Stimulated activated CD4-positive, alpha-beta T cell treated with anti-CD3 and anti-CD28 coated beads, Interleukin-1b, Interleukin-23, amount 100 ng/mL, for 4 hours (primary cell): ENCODE data around the gene PIK3CD.
A peak's percentile ranks its signal among the peaks of the same experiment; 100 is the strongest.

Experiments
- DNase-seq, 2 donors: peaks; one replicate each; pipeline ENCODE4 v3.0.0-alpha.2; 2020; ENCODE audit warnings: low read depth in 2 of 2

The PIK3CD gene

GRCh38 chr1:9651565-9652378 lies at the start of gene PIK3CD:
TSS of gene PIK3CD (plus strand) at chr1:9651731. CDS start at chr1:9710456, 58,725 bp downstream.
- peak in 1 of 2 donors; percentile 49 for DNase-seq

- no peak for DNase-seq
These were observed 49.4 kb upstream of the PIK3CD start for GRCh38 chr1:9601942-9602793.

DNA sequence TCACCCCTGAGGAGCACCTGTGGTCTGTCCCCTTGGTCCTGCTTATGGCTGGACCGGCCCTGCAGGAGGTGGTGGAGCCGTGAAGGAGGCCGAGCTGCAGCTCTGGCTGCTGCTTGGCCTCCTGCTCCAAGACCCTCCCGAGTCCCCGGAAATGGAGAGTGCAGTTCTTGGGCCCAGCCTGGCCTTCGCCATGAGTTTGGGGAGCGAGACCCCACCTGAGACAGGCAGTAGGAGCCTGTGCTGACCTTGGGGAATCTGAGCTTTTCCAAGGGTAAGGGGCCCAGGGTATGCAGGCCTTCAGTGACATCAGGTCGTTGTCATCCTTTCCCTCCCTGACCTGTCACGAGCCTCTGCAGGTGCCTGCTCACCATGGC lies 48.8 kb upstream of the PIK3CD start:
- no peak for DNase-seq

GRCh38 chr1:9603307-9603706 lies 48.2 kb upstream of the PIK3CD start:
- DNase-seq = no peak

- DNase-seq = no peak
These were observed 47.5 kb upstream of the PIK3CD start for GRCh38 chr1:9603766-9604753.

DNA sequence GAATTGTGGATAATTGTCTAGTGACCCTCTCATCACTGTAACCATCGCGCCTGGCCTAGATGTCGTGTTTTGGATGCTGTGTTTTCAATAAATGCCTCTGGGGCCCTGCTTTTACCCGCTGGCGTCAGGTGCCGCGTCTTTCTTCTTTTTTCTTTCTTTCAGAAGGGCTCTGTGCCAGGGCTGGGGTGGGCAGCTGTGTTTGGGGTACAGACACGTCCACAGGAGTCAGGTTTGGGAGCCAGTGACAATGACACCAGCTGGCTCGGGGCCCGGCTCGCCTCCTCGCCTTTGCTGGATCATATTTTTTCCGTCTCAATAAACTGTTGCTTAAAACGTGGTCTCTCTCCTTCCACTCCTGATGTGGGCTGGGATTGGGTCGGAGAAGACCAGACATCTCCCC lies 46.7 kb upstream of the PIK3CD start:
- DNase-seq = no peak

DNA sequence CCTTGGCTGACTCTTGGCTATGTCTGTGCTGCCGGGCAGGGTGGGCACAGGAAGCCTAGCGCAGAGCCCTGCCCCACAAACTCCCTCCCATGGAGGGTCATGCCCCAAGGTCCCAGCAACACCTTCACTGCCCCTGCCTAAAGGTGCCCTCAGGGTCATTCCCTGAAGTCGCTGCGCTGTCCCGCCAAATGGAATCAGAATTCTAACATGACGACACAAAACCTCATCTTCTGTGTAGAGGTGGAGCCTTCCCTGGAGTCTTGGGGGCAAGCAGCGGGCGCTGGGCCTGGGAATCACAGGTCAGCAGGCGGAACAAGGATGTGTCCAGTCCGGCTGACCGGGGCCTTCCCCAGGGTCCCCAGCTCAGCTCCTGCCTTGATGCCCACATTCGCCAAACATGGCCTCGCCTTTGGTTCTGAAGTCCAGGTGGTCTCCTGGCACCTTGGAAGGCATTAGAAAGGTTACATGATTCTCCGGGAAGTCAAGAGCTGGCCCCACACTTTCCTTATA lies 45.5 kb upstream of the PIK3CD start:
- no peak for DNase-seq

- no peak for DNase-seq
These were observed 45.1 kb upstream of the PIK3CD start for GRCh38 chr1:9606458-9606857.

GRCh38 chr1:9606948-9607347 lies 44.6 kb upstream of the PIK3CD start:
- DNase-seq = no peak

- DNase-seq = no peak
These were observed 44.2 kb upstream of the PIK3CD start for GRCh38 chr1:9607352-9607751.

- no peak for DNase-seq
These were observed 41.5 kb upstream of the PIK3CD start for GRCh38 chr1:9609998-9610397.

DNA sequence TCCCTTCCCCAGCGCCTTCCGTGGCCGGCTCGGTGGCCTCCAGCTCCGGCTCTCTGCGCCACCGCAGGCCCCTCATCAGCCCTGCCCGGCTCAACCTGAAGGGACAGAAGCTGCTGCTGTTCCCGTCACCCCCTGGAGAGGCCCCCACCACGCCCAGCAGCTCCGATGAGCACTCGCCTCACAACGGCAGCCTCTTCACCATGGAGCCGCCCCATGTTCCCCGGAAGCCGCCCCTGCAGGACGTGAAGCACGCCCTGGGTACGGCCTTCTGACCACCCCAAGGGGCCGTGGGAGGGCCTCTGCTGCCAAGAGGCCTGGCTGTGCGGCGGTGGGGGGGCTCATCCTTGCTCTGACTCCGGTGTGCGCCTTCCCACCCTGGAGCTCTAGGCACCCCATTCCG lies 41.0 kb upstream of the PIK3CD start:
- no peak for DNase-seq

- DNase-seq = no peak
These were observed 39.8 kb upstream of the PIK3CD start for GRCh38 chr1:9611716-9612115.

DNA sequence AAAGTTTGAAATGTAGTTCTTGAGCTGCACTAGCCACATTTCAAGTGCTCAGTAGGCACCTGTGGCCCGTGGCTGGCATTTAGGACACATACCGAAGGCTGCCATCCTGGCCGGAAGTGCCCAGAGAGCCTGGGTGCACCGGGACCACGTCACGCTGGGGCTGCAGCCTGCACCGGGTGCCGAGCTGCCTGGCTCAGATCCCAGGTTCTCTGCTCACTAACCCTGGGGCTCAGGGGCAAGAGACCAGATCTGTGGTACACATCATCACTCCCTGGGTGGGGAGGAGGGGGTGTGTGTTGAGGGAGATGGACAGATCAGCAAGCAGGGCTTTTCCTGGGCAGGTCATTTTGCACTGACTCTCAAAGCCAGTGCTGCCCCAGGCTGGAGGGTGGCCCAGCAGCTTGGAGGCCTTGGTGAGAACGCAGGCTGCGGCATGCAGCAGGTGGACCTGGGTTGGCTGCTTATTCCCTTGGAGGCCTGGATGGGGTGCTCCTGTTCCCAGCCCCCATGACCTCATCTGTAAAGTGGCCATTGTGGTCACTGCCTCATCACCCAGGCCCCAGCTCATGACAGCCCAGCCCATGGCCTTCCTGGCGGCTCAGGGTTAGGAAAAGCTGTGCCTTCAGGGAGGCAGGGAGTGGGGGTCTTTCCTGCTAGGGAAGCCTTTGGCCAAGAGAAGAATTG lies 39.2 kb upstream of the PIK3CD start:
- DNase-seq = no peak

- DNase-seq = no peak
These were observed 38.5 kb upstream of the PIK3CD start for GRCh38 chr1:9612871-9613624.

DNA sequence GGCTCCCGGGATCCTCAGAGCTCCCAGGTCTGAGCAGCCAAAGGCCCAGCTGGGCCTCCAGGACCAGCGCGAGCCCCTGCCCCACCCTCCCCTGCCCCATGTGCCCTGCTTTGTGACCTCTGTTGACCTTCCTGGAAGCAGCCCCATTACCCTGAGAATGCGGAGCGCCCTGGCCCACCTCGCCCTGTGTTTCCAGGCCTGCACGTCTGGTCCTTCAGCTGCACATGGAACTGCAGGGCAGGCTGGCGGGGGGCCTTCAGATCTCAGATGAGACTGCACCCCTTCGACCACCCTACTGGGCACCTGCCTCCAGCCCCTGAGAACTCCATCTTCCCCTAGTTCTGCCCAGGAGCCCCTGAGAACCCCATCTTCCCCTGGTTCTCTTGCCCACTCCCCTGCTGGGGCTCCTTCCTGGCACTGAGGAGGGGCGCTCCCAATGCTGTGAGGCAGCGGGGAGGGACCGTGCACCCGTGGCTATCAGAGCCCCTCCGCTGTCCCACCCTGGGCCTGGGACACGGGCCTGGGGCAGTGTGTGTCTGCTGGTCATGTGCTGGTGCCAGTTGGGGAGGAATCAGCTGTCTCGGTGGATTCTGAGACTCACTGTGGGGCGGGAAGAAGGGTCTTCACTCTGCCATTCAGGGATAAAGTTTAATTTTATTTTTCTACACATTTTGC lies 37.8 kb upstream of the PIK3CD start:
- no peak for DNase-seq

DNA sequence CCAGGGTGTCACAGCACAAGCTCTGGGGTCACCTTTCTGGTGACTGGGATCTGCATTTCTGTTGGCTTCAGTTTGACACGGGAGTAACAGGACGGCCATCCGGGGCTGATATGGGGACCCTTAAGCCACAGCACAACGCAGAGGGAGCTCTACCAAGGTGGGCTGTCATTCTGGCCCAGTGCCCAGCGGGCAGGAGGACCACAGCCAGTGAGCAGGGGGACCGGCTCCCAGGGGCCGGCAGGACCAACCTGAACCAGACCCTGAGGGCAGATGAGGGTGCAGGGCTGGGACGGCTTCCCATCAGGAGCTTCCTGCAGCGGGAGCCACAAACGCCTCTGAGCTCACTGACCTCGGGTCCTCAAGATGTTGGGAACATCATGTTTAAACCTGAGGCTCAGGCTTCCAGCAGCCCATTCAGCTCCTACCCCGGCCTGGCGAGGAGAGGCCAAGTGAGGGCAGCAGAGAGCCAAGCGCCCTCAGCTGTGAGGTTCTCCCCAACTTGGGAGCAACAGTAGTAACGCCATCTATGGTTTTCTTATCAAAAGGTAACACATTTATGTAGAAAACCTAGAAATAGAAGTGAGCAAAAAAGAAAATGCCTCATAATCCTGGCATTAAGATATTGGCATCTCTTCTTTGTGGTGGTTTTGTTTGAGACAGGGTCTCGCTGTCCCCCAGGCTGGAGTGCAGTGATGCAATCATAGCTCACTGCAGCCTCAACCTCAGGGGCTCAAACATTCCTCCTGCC lies 36.0 kb upstream of the PIK3CD start:
- DNase-seq = peak in 1 of 2 donors; percentile 41

DNA sequence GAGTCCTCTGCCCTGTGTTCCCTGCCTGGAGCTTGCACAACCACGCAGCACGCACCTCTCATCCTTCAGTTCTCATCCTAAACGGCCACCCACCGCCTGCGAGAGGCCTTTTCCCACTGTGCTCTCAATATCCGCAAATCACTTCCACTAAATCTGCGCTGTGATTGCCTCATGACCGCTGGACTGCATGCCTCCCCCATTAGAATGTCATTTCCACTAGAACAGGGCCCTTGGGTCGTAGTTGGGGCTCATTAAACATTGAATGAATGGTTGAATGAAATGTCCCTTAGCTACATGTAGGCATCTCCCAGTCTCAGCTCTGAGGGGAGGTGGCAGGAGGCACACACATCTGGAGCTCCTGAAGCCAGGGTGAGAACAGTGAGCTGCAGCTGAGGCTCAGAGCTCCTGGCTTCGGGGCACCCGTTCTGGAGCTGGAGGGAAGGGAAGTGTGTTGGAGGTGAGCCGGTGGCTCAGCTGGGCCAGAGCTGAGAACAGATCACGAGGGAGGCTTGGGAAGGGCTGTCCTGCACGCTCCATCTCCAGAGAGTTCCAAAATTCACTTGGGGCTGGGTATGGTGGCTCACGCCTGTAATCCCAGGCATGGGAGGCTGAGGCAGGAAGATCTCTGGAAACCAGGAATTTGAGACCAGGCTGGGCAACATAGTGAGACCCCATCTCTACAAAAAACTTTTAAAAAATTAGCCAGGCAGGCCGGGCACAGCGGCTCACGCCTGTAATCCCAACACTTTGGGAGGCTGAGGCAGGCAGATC lies 32.4 kb upstream of the PIK3CD start:
- no peak for DNase-seq
